Measurements from ENCODE around the gene AEN. TPM values are rescaled to one million over a fixed set of nuclear protein-coding genes. Genes with fewer than 3 reads are reported as not detected.

The AEN gene
- total and polyA plus RNA-seq, 3 donors from 2014 or later, result 22.5 to 32.9 (median 31.0) TPM

GRCh38 chr15:88617031-88617722 is 4.0 kb upstream of the AEN start:
- no peaks in the 10 kb centered on the region for H3K9me3 ChIP-seq
- intact Hi-C loops (cut with DNase I; ENCODE audit: low total_unique reads), result loop anchor here (10.0 kb wide), 1 partner anchor 142 kb away; no protein-coding TSS in a partner anchor
- no peak for DNase-seq
- no peak for TF ChIP-seq POLR2A (IDR thresholded peaks at IDR 0.05)
- no peak for TF ChIP-seq CTCF (IDR thresholded peaks at IDR 0.05)
- no peaks in the 10 kb centered on the region for H3K36me3 ChIP-seq (ENCODE audit: low read depth, missing control alignments)
- no peak overlapping the region for H3K4me3 ChIP-seq
- WGBS, 2 donors, result 95 to 96% methylated on average over 10 of the region's 10 CpGs
- no peak overlapping the region for H3K27ac ChIP-seq
- no peaks in the 10 kb centered on the region for H3K27me3 ChIP-seq
- H3K4me1 ChIP-seq, result peaks cover 6% of the 10 kb centered on the region

- H3K27me3 ChIP-seq, result no peaks in the 10 kb centered on the region
- H3K36me3 ChIP-seq (ENCODE audit: low read depth, missing control alignments), result no peaks in the 10 kb centered on the region
- H3K9me3 ChIP-seq, result no peaks in the 10 kb centered on the region
- peaks cover 12% of the 10 kb centered on the region for H3K4me1 ChIP-seq
- no peak overlapping the region for H3K27ac ChIP-seq
- intact Hi-C loops (cut with DNase I; ENCODE audit: low total_unique reads), result loop anchor here (10.0 kb wide), 1 partner anchor 143 kb away; no protein-coding TSS in a partner anchor
- WGBS, 2 donors, result 75 to 83% methylated on average over 1 of the region's 1 CpG
- DNase-seq, result no peak
- no peak overlapping the region for H3K4me3 ChIP-seq
- TF ChIP-seq CTCF (IDR thresholded peaks at IDR 0.05), result no peak
- no peak for TF ChIP-seq POLR2A (IDR thresholded peaks at IDR 0.05)
Observed at GRCh38 chr15:88617790-88618189, 3.4 kb upstream of the AEN start.

GRCh38 chr15:88618686-88619085 is 2.5 kb upstream of the AEN start:
- Histone ChIP-seq H3K4me3 (no peak overlapping the region), H3K9me3 (no peaks in the 10 kb centered on the region), H3K27me3 (no peaks in the 10 kb centered on the region), H3K4me1 (peaks cover 17% of the 10 kb centered on the region), H3K36me3 (ENCODE audit: low read depth, missing control alignments) (no peaks in the 10 kb centered on the region), H3K27ac (no peak overlapping the region)
- intact Hi-C loops (cut with DNase I; ENCODE audit: low total_unique reads), result loop anchor here (10.0 kb wide), 1 partner anchor 144 kb away; no protein-coding TSS in a partner anchor
- DNase-seq, result no peak
- TF ChIP-seq POLR2A (IDR thresholded peaks at IDR 0.05) (no peak), CTCF (IDR thresholded peaks at IDR 0.05) (no peak)

- WGBS, 2 donors, result 73 to 81% methylated on average over 2 of the region's 2 CpGs
- Histone ChIP-seq H3K9me3 (no peaks in the 10 kb centered on the region), H3K36me3 (ENCODE audit: low read depth, missing control alignments) (no peaks in the 10 kb centered on the region), H3K4me3 (no peak overlapping the region), H3K27me3 (no peaks in the 10 kb centered on the region), H3K4me1 (peaks cover 26% of the 10 kb centered on the region), H3K27ac (no peak overlapping the region)
- intact Hi-C loops (cut with DNase I; ENCODE audit: low total_unique reads), result loop anchor here (10.0 kb wide), 1 partner anchor 145 kb away; no protein-coding TSS in a partner anchor
- DNase-seq, result no peak
- no peak for TF ChIP-seq POLR2A (IDR thresholded peaks at IDR 0.05)
- no peak for TF ChIP-seq CTCF (IDR thresholded peaks at IDR 0.05)
Observed at GRCh38 chr15:88619796-88620195, 1.3 kb upstream of the AEN start.

Measured in testis (tissue), 3 donors.